ENCODE results near the gene OSBP2. TPM values are rescaled to one million over a fixed set of nuclear protein-coding genes. Genes with fewer than 3 reads are reported as not detected.

The OSBP2 gene
- total RNA-seq, 1 donor from 2014 or later, result 0.58 TPM

GRCh38 chr22:30652852-30653251 is 41.8 kb upstream of the OSBP2 start:
- no peaks in the 10 kb centered on the region for H3K36me3 ChIP-seq
- Mint-ChIP-seq H3K4me3 (no peak overlapping the region), H3K9me3 (peaks cover 10% of the 10 kb centered on the region), H3K27ac (no peak overlapping the region), H3K4me1 (peaks cover 20% of the 10 kb centered on the region), H3K36me3 (peaks cover 5% of the 10 kb centered on the region), H3K27me3 (ENCODE audit: insufficient read depth, low read depth) (peaks cover 3% of the 10 kb centered on the region)
- H3K27ac ChIP-seq, result no peak overlapping the region
- H3K9me3 ChIP-seq (ENCODE audit: low read depth), result no peaks in the 10 kb centered on the region
- no peak overlapping the region for H3K4me3 ChIP-seq
- no peak for DNase-seq (ENCODE audit: low spot score)
- H3K4me1 ChIP-seq, result peaks cover 9% of the 10 kb centered on the region
- H3K79me2 ChIP-seq (ENCODE audit: low read depth), result no peaks in the 10 kb centered on the region
- H4K20me1 ChIP-seq (ENCODE audit: low read depth), result no peaks in the 10 kb centered on the region
- H3K9ac ChIP-seq, result no peak overlapping the region
- H3K4me2 ChIP-seq, result no peak overlapping the region
- no peak overlapping the region for H2AFZ ChIP-seq (replicated peaks)
- H3F3A ChIP-seq (ENCODE audit: low read depth), result no peaks in the 10 kb centered on the region
- TF ChIP-seq EZH2phosphoT487 (IDR thresholded peaks at IDR 0.05), result no peak
- no peak for TF ChIP-seq EZH2 (IDR thresholded peaks at IDR 0.05)
- TF ChIP-seq CTCF (IDR thresholded peaks at IDR 0.05), result no peak
- no peaks in the 10 kb centered on the region for H3K27me3 ChIP-seq

GRCh38 chr22:30654361-30654760 is 40.3 kb upstream of the OSBP2 start:
- Mint-ChIP-seq H3K4me3 (no peak overlapping the region), H3K27ac (peak overlapping the region; percentile 86), H3K9me3 (peaks cover 8% of the 10 kb centered on the region), H3K4me1 (peaks cover 20% of the 10 kb centered on the region), H3K27me3 (ENCODE audit: insufficient read depth, low read depth) (peaks cover 2% of the 10 kb centered on the region), H3K36me3 (peaks cover 10% of the 10 kb centered on the region)
- TF ChIP-seq EZH2phosphoT487 (IDR thresholded peaks at IDR 0.05), result no peak
- no peak for TF ChIP-seq EZH2 (IDR thresholded peaks at IDR 0.05)
- Histone ChIP-seq H3K36me3 (no peaks in the 10 kb centered on the region), H3K9me3 (ENCODE audit: low read depth) (no peaks in the 10 kb centered on the region), H2AFZ (replicated peaks) (no peak overlapping the region), H4K20me1 (ENCODE audit: low read depth) (no peaks in the 10 kb centered on the region), H3K4me1 (peaks cover 9% of the 10 kb centered on the region), H3K4me3 (no peak overlapping the region), H3F3A (ENCODE audit: low read depth) (no peaks in the 10 kb centered on the region), H3K27me3 (no peaks in the 10 kb centered on the region), H3K4me2 (no peak overlapping the region), H3K9ac (no peak overlapping the region), H3K79me2 (ENCODE audit: low read depth) (no peaks in the 10 kb centered on the region), H3K27ac (no peak overlapping the region)
- no peak for DNase-seq (ENCODE audit: low spot score)

- Histone ChIP-seq H3K4me2 (no peak overlapping the region), H3K4me3 (no peak overlapping the region), H3K9me3 (ENCODE audit: low read depth) (no peaks in the 10 kb centered on the region), H4K20me1 (ENCODE audit: low read depth) (no peaks in the 10 kb centered on the region), H3K36me3 (no peaks in the 10 kb centered on the region), H3K27me3 (no peaks in the 10 kb centered on the region), H3K79me2 (ENCODE audit: low read depth) (no peaks in the 10 kb centered on the region), H3K27ac (no peak overlapping the region), H2AFZ (replicated peaks) (no peak overlapping the region), H3K9ac (no peak overlapping the region), H3F3A (ENCODE audit: low read depth) (no peaks in the 10 kb centered on the region), H3K4me1 (peaks cover 9% of the 10 kb centered on the region)
- no peak overlapping the region for H3K4me3 Mint-ChIP-seq
- H3K9me3 Mint-ChIP-seq, result peaks cover 10% of the 10 kb centered on the region
- H3K27ac Mint-ChIP-seq, result peak overlapping the region; percentile 16
- peaks cover 16% of the 10 kb centered on the region for H3K36me3 Mint-ChIP-seq
- no peak for DNase-seq (ENCODE audit: low spot score)
- TF ChIP-seq EZH2 (IDR thresholded peaks at IDR 0.05) (no peak), CTCF (IDR thresholded peaks at IDR 0.05) (no peak), EZH2phosphoT487 (IDR thresholded peaks at IDR 0.05) (no peak)
- H3K4me1 Mint-ChIP-seq, result peaks cover 20% of the 10 kb centered on the region
- peaks cover 2% of the 10 kb centered on the region for H3K27me3 Mint-ChIP-seq (ENCODE audit: insufficient read depth, low read depth)
Observed at GRCh38 chr22:30655532-30655931, 39.1 kb upstream of the OSBP2 start.

- H4K20me1 ChIP-seq (ENCODE audit: low read depth), result no peaks in the 10 kb centered on the region
- H3K27ac Mint-ChIP-seq, result no peak overlapping the region
- TF ChIP-seq EZH2phosphoT487 (IDR thresholded peaks at IDR 0.05), result no peak
- no peak for TF ChIP-seq CTCF (IDR thresholded peaks at IDR 0.05)
- no peak for TF ChIP-seq EZH2 (IDR thresholded peaks at IDR 0.05)
- no peaks in the 10 kb centered on the region for H3K9me3 ChIP-seq (ENCODE audit: low read depth)
- H3K27me3 Mint-ChIP-seq (ENCODE audit: insufficient read depth, low read depth), result peaks cover 2% of the 10 kb centered on the region
- peaks cover 2% of the 10 kb centered on the region for H3K9me3 Mint-ChIP-seq
- H3K36me3 ChIP-seq, result no peaks in the 10 kb centered on the region
- no peak overlapping the region for H3K4me3 Mint-ChIP-seq
- H3K79me2 ChIP-seq (ENCODE audit: low read depth), result no peaks in the 10 kb centered on the region
- no peak overlapping the region for H3K4me2 ChIP-seq
- peaks cover 7% of the 10 kb centered on the region for H3K4me1 Mint-ChIP-seq
- H3K36me3 Mint-ChIP-seq, result peaks cover 22% of the 10 kb centered on the region
- no peak overlapping the region for H2AFZ ChIP-seq (replicated peaks)
- peaks cover 5% of the 10 kb centered on the region for H3K4me1 ChIP-seq
- peaks cover 10% of the 10 kb centered on the region for H3K27me3 ChIP-seq
- no peak overlapping the region for H3K27ac ChIP-seq
- no peak overlapping the region for H3K9ac ChIP-seq
- no peak overlapping the region for H3K4me3 ChIP-seq
- H3F3A ChIP-seq (ENCODE audit: low read depth), result peaks cover 9% of the 10 kb centered on the region
- no peak for DNase-seq (ENCODE audit: low spot score)
Observed at GRCh38 chr22:30662040-30662439, 32.6 kb upstream of the OSBP2 start.

Data from neural progenitor cell (in vitro differentiated cells).